HepG2 (cell line): ENCODE data around the gene HELZ. TPM values are rescaled to one million over a fixed set of nuclear protein-coding genes. Genes with fewer than 3 reads are reported as not detected.
A peak's percentile ranks its signal among the peaks of the same experiment; 100 is the strongest.

Source experiments
- ATAC-seq: fragments of 200-7000 bp; cut with Tn5 transposase; 3 replicates; pipeline ENCODE4 v1.9.1; 2020; ENCODE audit warnings: mild to moderate bottlenecking, moderate library complexity
- BruUV-seq: library from RNA; stranded (reverse); fragments of 400-500 nt; replicated peaks from 2 replicates; lab custom pipeline; 2021; lab: Mats Ljungman, UMichigan
- CTCF ChIA-PET: fragments of 300-600 bp; formaldehyde crosslinking; extraction: SDS; loops from one replicate; lab custom pipeline; 2021; ENCODE audit warnings: low total read pairs, inconsistent platforms, low intra/inter-chr PET ratio; lab: Yijun Ruan, JAX
- POLR2A ChIA-PET: fragments of 350-600 bp; sonication (Branson Sonifier 250); formaldehyde crosslinking; loops from one replicate; lab custom pipeline; 2020; ENCODE audit warnings: antibody characterized with exemption, inconsistent platforms; lab: Yijun Ruan, JAX
- DNase-seq: peaks from one replicate; pipeline ENCODE4 v3.0.0-alpha.2; 2015; ENCODE audit warnings: low spot score
- FAIRE-seq: peaks from 3 replicates; lab custom pipeline; 2011; peaks lifted over from hg19 to GRCh38; lab: Jason Lieb, UNC
- H2AFZ ChIP-seq: one replicate; pipeline ENCODE4 v1.6.1; 2011; ENCODE audit warnings: low read length, inconsistent platforms
- H3K27ac ChIP-seq: fragments of 300-600 bp; 3 replicates; pipeline ENCODE4 v1.8.0; 2011; ENCODE audit warnings: mixed run types, mild to moderate bottlenecking, mixed read lengths, low read length, inconsistent platforms; ENCODE audit not compliant: insufficient read depth; ENCODE audit errors: extremely low read length
- H3K27me3 ChIP-seq, 2 experiments: fragments of 200-600 bp in 1 of 2; 2 replicates in 1 of 2; 3 replicates in 1 of 2; pipeline versions ENCODE4 v1.6.0 to v1.8.0; 2011; ENCODE audit warnings: low read length in 2 of 2, mild to moderate bottlenecking in 2 of 2, moderate library complexity in 2 of 2, inconsistent platforms in 1 of 2; ENCODE audit not compliant: insufficient read depth in 2 of 2, control insufficient read depth in 1 of 2
- H3K36me3 ChIP-seq, 2 experiments: fragments of 200-600 bp in 1 of 2; replicated peaks in 1 of 2; 2 replicates in 1 of 2; 3 replicates in 1 of 2; pipeline versions ENCODE4 v1.5.1 to v1.8.0; 2011; ENCODE audit warnings: low read length in 2 of 2, inconsistent platforms in 1 of 2; ENCODE audit not compliant: insufficient read depth in 2 of 2, control insufficient read depth in 1 of 2
- H3K4me1 ChIP-seq: 2 replicates; pipeline ENCODE4 v1.5.1; 2012; ENCODE audit warnings: low read length, inconsistent platforms; ENCODE audit not compliant: insufficient read depth
- H3K4me2 ChIP-seq: 2 replicates; pipeline ENCODE4 v1.6.0; 2011; ENCODE audit warnings: low read depth, low read length, inconsistent platforms
- H3K4me3 ChIP-seq, 3 experiments: fragments of 200-600 bp in 1 of 3; sonication (generic), shearing (Covaris generic) in 1 of 3; replicated peaks in 1 of 3; 2 replicates each; pipeline ENCODE4 v1.5.1; 2011 to 2016; ENCODE audit warnings: low read length in 3 of 3, inconsistent platforms in 2 of 3, low read depth in 2 of 3, mild to moderate bottlenecking in 2 of 3, control low read depth in 1 of 3, mixed read lengths in 1 of 3; ENCODE audit not compliant: insufficient read depth in 1 of 3
- H3K79me2 ChIP-seq: one replicate; pipeline ENCODE4 v1.6.1; 2011; ENCODE audit warnings: low read length, inconsistent platforms; ENCODE audit not compliant: insufficient read depth
- H3K9ac ChIP-seq: 2 replicates; pipeline ENCODE4 v1.6.0; 2011; ENCODE audit warnings: mild to moderate bottlenecking, low read depth, low read length, inconsistent platforms; ENCODE audit not compliant: insufficient read depth
- H3K9me3 ChIP-seq: 2 replicates; pipeline ENCODE4 v1.5.1; 2012; ENCODE audit warnings: mild to moderate bottlenecking, low read length
- H4K20me1 ChIP-seq: 2 replicates; pipeline ENCODE4 v1.6.0; 2011; ENCODE audit warnings: inconsistent platforms, mild to moderate bottlenecking, low read length, moderate library complexity; ENCODE audit not compliant: insufficient read depth
- FOXO1 ChIP-seq: sonication (generic); formaldehyde crosslinking; IDR thresholded peaks from 2 replicates; pipeline ENCODE4 v1.4.0; 2020; ENCODE audit warnings: missing genetic modification reagents
- GFI1 ChIP-seq: sonication (generic); formaldehyde crosslinking; IDR thresholded peaks from 2 replicates; pipeline ENCODE4 v1.5.0; 2020; ENCODE audit warnings: missing genetic modification reagents, mild to moderate bottlenecking, borderline replicate concordance
- HMG20B ChIP-seq: conservative IDR thresholded peaks from 2 replicates; pipeline ENCODE4 v1.6.1; 2016; ENCODE audit warnings: missing genetic modification reagents, missing compliant biosample characterization
- NCOA2 ChIP-seq: sonication (generic); formaldehyde crosslinking; IDR thresholded peaks from 2 replicates; pipeline ENCODE4 v1.8.0; 2022; ENCODE audit warnings: inconsistent platforms
- RBM22 ChIP-seq: fragments of 200-400 bp; formaldehyde crosslinking; optimal IDR thresholded peaks from 2 replicates; pipeline ENCODE3; 2017; ENCODE audit warnings: mild to moderate bottlenecking, low read length, moderate library complexity
- XRCC5 ChIP-seq: fragments of 200-400 bp; formaldehyde crosslinking; optimal IDR thresholded peaks from 2 replicates; pipeline ENCODE3; 2017; ENCODE audit warnings: mild to moderate bottlenecking, low read length
- ZNF207 ChIP-seq: fragments of 450-650 bp; IDR thresholded peaks from 2 replicates; pipeline ENCODE4 v1.6.1; 2016; ENCODE audit warnings: antibody characterized with exemption, borderline replicate concordance
- WGBS: methylation state at CpG from one replicate; pipeline ENCODE4 v1.1.6; 2017; ENCODE audit warnings: low lambda C conversion rate; 5-methylcytosine and 5-hydroxymethylcytosine counted together
- in situ Hi-C: cut with HindIII; loops from 2 replicates; pipeline ENCODE4 v1.10.0; 2017; ENCODE audit warnings: low pct_unique_long_range_greater_than_20kb; ENCODE audit not compliant: extremely low pct_ligation_motif_present
- intact Hi-C: fragments of 100-400 bp; cut with micrococcal nuclease; formaldehyde crosslinking; loops from one replicate; pipeline ENCODE4 v1.10.0; 2022; ENCODE audit not compliant: unreplicated experiment
- polyA plus RNA-seq, 8 experiments: library from polyadenylated mRNA; depleted of rRNA in 3 of 8; stranded (reverse) in 7 of 8; unstranded in 1 of 8; fragments of >200 nt; fragmentation: Illumina TruSeq in 4 of 8; extraction: Trizol in 4 of 8; gene quantifications; 2 replicates each; pipeline versions ENCODE4 v1.2.1 to v1.2.3, GENCODE V29; 2011 to 2016; ENCODE audit warnings: low read depth in 4 of 8, missing spikeins in 1 of 8, mixed read lengths in 1 of 8; ENCODE audit not compliant: insufficient read depth in 1 of 8
- total RNA-seq, 5 experiments: library from RNA; depleted of rRNA; stranded (reverse); fragments of >200 nt; fragmentation: Illumina TruSeq; extraction: Trizol; gene quantifications; 2 replicates each; pipeline ENCODE4 v1.2.3, GENCODE V29; 2016; ENCODE audit warnings: low read depth in 1 of 5
- TF ChIP-seq, protein P1 (sequence below): IDR thresholded peaks from 2 replicates; pipeline ENCODE4 v1.6.1; 2016; ENCODE audit warnings: mild to moderate bottlenecking
- TF ChIP-seq, protein P2 (sequence below): sonication (generic); formaldehyde crosslinking; IDR thresholded peaks from 2 replicates; pipeline ENCODE4 v1.4.0; 2020; ENCODE audit warnings: missing genetic modification reagents, borderline replicate concordance
- TF ChIP-seq, protein P3 (sequence below): IDR thresholded peaks from 2 replicates; pipeline ENCODE4 v1.6.1; 2016; ENCODE audit warnings: low read depth, missing genetic modification reagents, missing compliant biosample characterization

HELZ gene
- total and polyA plus RNA-seq, 2 of the 13 experiments (the other 11 are each of a cell fraction or from before 2014, with no cell fraction given): 35.3 to 52.4 TPM

DNA sequence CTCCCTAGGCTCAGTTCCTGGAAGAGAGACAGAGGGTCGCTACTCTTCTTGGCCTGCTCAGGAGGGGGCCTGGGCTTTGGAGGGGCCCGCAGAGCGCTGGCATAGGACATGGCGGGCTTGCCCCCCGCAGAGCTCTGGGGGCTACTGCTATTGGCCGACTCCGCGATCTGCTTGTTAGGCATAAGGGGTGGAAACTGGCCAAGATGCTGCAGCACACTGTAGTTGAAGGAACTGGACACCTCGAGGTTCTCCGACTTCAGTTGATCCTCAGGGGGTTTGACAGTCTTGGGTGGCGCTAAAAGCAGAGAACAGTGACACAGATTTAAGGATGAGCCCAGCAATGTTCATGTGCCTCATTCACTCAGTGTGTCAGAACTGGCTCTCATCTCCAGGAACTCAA, 166.7 kb downstream of the HELZ start:
- no peak overlapping the region for H2AFZ ChIP-seq
- no TSS peak for BruUV-seq
- ATAC-seq (0 out of 3 replicates have a peak, but pooled peaks have one; percentile 12), DNase-seq (no peak), FAIRE-seq (no peak)
- intact Hi-C loops: no loop called here
- TF ChIP-seq RBM22 (peak; percentile 38), ZNF207 (no peak)
- in situ Hi-C loops: no loop called here
- peaks cover 14 to 42% of the 10 kb centered on the region in 2 experiments for H3K36me3 ChIP-seq
- no peak overlapping the region for H3K27ac ChIP-seq
- no peaks in the 10 kb centered on the region for H3K27me3 ChIP-seq
- H4K20me1 ChIP-seq: no peaks in the 10 kb centered on the region
- peaks cover 36% of the 10 kb centered on the region for H3K4me1 ChIP-seq
- H3K79me2 ChIP-seq: no peaks in the 10 kb centered on the region
- POLR2A ChIA-PET: no interaction called here
- WGBS: over 99% methylated on average over 11 of the region's 11 CpGs
- no peak overlapping the region for H3K4me3 ChIP-seq
- no peak overlapping the region for H3K9ac ChIP-seq
- H3K9me3 ChIP-seq: no peaks in the 10 kb centered on the region
- CTCF ChIA-PET: no interaction called here
- H3K4me2 ChIP-seq: no peak overlapping the region

DNA sequence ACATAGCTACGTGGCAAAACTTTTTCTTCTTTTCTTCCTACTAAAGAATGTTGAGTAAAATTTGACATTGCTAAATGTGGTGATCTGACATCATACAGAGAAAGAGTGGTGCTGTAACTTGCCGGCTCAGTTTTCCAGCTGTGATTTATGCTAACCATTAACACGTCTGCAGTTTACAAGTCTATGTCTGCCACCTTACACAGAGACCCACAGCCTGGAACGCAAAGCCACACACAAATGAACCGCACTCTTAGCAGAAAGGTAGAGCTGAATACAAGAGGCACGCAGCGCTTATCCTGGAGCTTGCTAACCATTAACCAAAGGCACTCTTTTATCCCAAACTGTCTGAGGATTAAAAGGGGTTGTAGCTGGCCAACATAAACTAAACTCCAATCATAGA, 168.7 kb downstream of the HELZ start:
- Histone ChIP-seq H3K27ac (peak overlapping the region; percentile 17), H3K4me1 (peaks cover 36% of the 10 kb centered on the region), H4K20me1 (no peaks in the 10 kb centered on the region), H3K79me2 (no peaks in the 10 kb centered on the region), H3K36me3 (peaks cover 11 to 34% of the 10 kb centered on the region in 2 experiments), H2AFZ (no peak overlapping the region), H3K9me3 (no peaks in the 10 kb centered on the region), H3K27me3 (no peaks in the 10 kb centered on the region), H3K9ac (no peak overlapping the region), H3K4me2 (peak overlapping the region; percentile 31), H3K4me3 (no peak overlapping the region; a peak in 1 of 6 replicates)
- BruUV-seq: no TSS peak
- intact Hi-C loops (no loop called here), in situ Hi-C loops (no loop called here)
- peak; percentile 93 for FAIRE-seq
- CTCF ChIA-PET: no interaction called here
- POLR2A ChIA-PET: interaction anchor here (0.6 kb wide), 1 partner anchor 11 kb away, joined by 3 read pairs; no protein-coding TSS in a partner anchor
- WGBS: 20% methylated on average over 7 of the region's 7 CpGs
- DNase-seq: peak; percentile 73
- ATAC-seq: peak; percentile 98
- TF ChIP-seq, protein P1, sequence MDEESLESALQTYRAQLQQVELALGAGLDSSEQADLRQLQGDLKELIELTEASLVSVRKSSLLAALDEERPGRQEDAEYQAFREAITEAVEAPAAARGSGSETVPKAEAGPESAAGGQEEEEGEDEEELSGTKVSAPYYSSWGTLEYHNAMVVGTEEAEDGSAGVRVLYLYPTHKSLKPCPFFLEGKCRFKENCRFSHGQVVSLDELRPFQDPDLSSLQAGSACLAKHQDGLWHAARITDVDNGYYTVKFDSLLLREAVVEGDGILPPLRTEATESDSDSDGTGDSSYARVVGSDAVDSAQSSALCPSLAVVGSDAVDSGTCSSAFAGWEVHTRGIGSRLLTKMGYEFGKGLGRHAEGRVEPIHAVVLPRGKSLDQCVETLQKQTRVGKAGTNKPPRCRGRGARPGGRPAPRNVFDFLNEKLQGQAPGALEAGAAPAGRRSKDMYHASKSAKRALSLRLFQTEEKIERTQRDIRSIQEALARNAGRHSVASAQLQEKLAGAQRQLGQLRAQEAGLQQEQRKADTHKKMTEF (CRISPR knock-in tag): 0 out of 2 replicates have a peak, but pooled peaks have one; percentile 46
- TF ChIP-seq GFI1 (peak; percentile 95), NCOA2 (peak; percentile 44; the same call in 1 of the 2 replicates), FOXO1 (CRISPR knock-in tag) (0 out of 2 replicates have a peak, but pooled peaks have one; percentile 11), XRCC5 (peak; percentile 51), HMG20B (0 out of 2 replicates have a peak, but pooled peaks have one; percentile 15)
- TF ChIP-seq, protein P2, sequence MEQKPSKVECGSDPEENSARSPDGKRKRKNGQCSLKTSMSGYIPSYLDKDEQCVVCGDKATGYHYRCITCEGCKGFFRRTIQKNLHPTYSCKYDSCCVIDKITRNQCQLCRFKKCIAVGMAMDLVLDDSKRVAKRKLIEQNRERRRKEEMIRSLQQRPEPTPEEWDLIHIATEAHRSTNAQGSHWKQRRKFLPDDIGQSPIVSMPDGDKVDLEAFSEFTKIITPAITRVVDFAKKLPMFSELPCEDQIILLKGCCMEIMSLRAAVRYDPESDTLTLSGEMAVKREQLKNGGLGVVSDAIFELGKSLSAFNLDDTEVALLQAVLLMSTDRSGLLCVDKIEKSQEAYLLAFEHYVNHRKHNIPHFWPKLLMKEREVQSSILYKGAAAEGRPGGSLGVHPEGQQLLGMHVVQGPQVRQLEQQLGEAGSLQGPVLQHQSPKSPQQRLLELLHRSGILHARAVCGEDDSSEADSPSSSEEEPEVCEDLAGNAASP (CRISPR knock-in tag): 0 out of 2 replicates have a peak, but pooled peaks have one; percentile 45
- TF ChIP-seq, protein P3, sequence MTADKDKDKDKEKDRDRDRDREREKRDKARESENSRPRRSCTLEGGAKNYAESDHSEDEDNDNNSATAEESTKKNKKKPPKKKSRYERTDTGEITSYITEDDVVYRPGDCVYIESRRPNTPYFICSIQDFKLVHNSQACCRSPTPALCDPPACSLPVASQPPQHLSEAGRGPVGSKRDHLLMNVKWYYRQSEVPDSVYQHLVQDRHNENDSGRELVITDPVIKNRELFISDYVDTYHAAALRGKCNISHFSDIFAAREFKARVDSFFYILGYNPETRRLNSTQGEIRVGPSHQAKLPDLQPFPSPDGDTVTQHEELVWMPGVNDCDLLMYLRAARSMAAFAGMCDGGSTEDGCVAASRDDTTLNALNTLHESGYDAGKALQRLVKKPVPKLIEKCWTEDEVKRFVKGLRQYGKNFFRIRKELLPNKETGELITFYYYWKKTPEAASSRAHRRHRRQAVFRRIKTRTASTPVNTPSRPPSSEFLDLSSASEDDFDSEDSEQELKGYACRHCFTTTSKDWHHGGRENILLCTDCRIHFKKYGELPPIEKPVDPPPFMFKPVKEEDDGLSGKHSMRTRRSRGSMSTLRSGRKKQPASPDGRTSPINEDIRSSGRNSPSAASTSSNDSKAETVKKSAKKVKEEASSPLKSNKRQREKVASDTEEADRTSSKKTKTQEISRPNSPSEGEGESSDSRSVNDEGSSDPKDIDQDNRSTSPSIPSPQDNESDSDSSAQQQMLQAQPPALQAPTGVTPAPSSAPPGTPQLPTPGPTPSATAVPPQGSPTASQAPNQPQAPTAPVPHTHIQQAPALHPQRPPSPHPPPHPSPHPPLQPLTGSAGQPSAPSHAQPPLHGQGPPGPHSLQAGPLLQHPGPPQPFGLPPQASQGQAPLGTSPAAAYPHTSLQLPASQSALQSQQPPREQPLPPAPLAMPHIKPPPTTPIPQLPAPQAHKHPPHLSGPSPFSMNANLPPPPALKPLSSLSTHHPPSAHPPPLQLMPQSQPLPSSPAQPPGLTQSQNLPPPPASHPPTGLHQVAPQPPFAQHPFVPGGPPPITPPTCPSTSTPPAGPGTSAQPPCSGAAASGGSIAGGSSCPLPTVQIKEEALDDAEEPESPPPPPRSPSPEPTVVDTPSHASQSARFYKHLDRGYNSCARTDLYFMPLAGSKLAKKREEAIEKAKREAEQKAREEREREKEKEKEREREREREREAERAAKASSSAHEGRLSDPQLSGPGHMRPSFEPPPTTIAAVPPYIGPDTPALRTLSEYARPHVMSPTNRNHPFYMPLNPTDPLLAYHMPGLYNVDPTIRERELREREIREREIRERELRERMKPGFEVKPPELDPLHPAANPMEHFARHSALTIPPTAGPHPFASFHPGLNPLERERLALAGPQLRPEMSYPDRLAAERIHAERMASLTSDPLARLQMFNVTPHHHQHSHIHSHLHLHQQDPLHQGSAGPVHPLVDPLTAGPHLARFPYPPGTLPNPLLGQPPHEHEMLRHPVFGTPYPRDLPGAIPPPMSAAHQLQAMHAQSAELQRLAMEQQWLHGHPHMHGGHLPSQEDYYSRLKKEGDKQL (CRISPR knock-in tag): peak; percentile 31; the same call in 1 of the 2 replicates
